Activated T-cell treated with anti-CD3 and anti-CD28 coated beads, Interleukin-2, amount 50 U/mL, for 72 hours (primary cell): ENCODE data around the gene SPTBN4. TPM values are rescaled to one million over a fixed set of nuclear protein-coding genes. Genes with fewer than 3 reads are reported as not detected.

Experiments
- ATAC-seq, 2 donors: fragments of 150-1000 bp; cut with Tn5 transposase; replicated peaks in 1 of 2; 2 replicates each; pipeline ENCODE4 v1.10.0; 2021; ENCODE audit warnings: moderate library complexity in 2 of 2, mild to moderate bottlenecking in 1 of 2
- DNase-seq, 2 donors: peaks; one replicate each; pipeline ENCODE4 v3.0.0; 2021 to 2022; ENCODE audit warnings: mixed read lengths in 1 of 2
- H3K27ac Mint-ChIP-seq: one replicate; pipeline ENCODE4 v1.8.0; 2022; ENCODE audit warnings: mild to moderate bottlenecking, moderate library complexity, mixed read lengths
- H3K27me3 Mint-ChIP-seq: one replicate; pipeline ENCODE4 v1.8.0; 2022; ENCODE audit warnings: low read depth, mixed read lengths
- H3K36me3 Mint-ChIP-seq, 2 donors: one replicate each; pipeline ENCODE4 v1.8.0; 2022; ENCODE audit warnings: mixed read lengths in 2 of 2, mild to moderate bottlenecking in 1 of 2; ENCODE audit not compliant: insufficient read depth in 2 of 2
- H3K4me1 Mint-ChIP-seq: one replicate; pipeline ENCODE4 v1.8.0; 2022; ENCODE audit warnings: low read depth, mixed read lengths
- H3K4me3 Mint-ChIP-seq, 2 donors: one replicate each; pipeline ENCODE4 v1.8.0; 2022; ENCODE audit warnings: mild to moderate bottlenecking in 2 of 2, mixed read lengths in 2 of 2, moderate library complexity in 2 of 2
- H3K9me3 Mint-ChIP-seq, 2 donors: one replicate each; pipeline ENCODE4 v1.8.0; 2022; ENCODE audit warnings: mixed read lengths in 2 of 2
- total RNA-seq, 2 donors: library from RNA; stranded (reverse); gene quantifications; one replicate each; pipeline ENCODE4 v1.2.3, GENCODE V29; 2022

Gene SPTBN4
- total RNA-seq, 2 donors from 2014 or later = 2.2 to 4.8 TPM

GRCh38 chr19:40578442-40578908 lies 111.7 kb downstream of the SPTBN4 start:
- no peaks in the 10 kb centered on the region for H3K9me3 Mint-ChIP-seq
- H3K27me3 Mint-ChIP-seq = no peaks in the 10 kb centered on the region
- ATAC-seq = no peak
- H3K4me3 Mint-ChIP-seq = peak overlapping the region; percentile 78 to 84
- H3K27ac Mint-ChIP-seq = peak overlapping the region; percentile 66
- H3K4me1 Mint-ChIP-seq = peaks cover 26% of the 10 kb centered on the region
- DNase-seq = no peak
- H3K36me3 Mint-ChIP-seq = peaks cover 5 to 14% of the 10 kb centered on the region in 2 donors

GRCh38 chr19:40580619-40581018 lies 113.8 kb downstream of the SPTBN4 start:
- ATAC-seq (no peak), DNase-seq (no peak)
- peaks cover 22% of the 10 kb centered on the region for H3K4me1 Mint-ChIP-seq
- no peaks in the 10 kb centered on the region for H3K9me3 Mint-ChIP-seq
- H3K4me3 Mint-ChIP-seq = no peak overlapping the region
- no peaks in the 10 kb centered on the region for H3K27me3 Mint-ChIP-seq
- H3K27ac Mint-ChIP-seq = no peak overlapping the region
- H3K36me3 Mint-ChIP-seq = peaks cover 5 to 15% of the 10 kb centered on the region in 2 donors

GRCh38 chr19:40581531-40581930 lies 114.7 kb downstream of the SPTBN4 start:
- H3K27me3 Mint-ChIP-seq = no peaks in the 10 kb centered on the region
- H3K36me3 Mint-ChIP-seq = peaks cover 7 to 19% of the 10 kb centered on the region in 2 donors
- no peak overlapping the region for H3K4me3 Mint-ChIP-seq
- no peak overlapping the region for H3K27ac Mint-ChIP-seq
- H3K9me3 Mint-ChIP-seq = no peaks in the 10 kb centered on the region
- DNase-seq (no peak), ATAC-seq (no peak)
- H3K4me1 Mint-ChIP-seq = peaks cover 25% of the 10 kb centered on the region

- no peaks in the 10 kb centered on the region for H3K27me3 Mint-ChIP-seq
- H3K27ac Mint-ChIP-seq = peak overlapping the region; percentile 5
- no peak for DNase-seq
- no peaks in the 10 kb centered on the region for H3K9me3 Mint-ChIP-seq
- peaks cover 7 to 19% of the 10 kb centered on the region in 2 donors for H3K36me3 Mint-ChIP-seq
- peaks cover 27% of the 10 kb centered on the region for H3K4me1 Mint-ChIP-seq
- no peak for ATAC-seq
- no peak overlapping the region for H3K4me3 Mint-ChIP-seq
These were observed 115.7 kb downstream of the SPTBN4 start for GRCh38 chr19:40582467-40582866.

GRCh38 chr19:40583283-40583682 lies 116.5 kb downstream of the SPTBN4 start:
- H3K4me3 Mint-ChIP-seq = no peak overlapping the region
- peaks cover 5 to 20% of the 10 kb centered on the region in 2 donors for H3K36me3 Mint-ChIP-seq
- no peak for ATAC-seq
- no peak overlapping the region for H3K27ac Mint-ChIP-seq
- H3K4me1 Mint-ChIP-seq = peaks cover 19% of the 10 kb centered on the region
- H3K27me3 Mint-ChIP-seq = no peaks in the 10 kb centered on the region
- DNase-seq = no peak
- H3K9me3 Mint-ChIP-seq = no peaks in the 10 kb centered on the region

- H3K36me3 Mint-ChIP-seq = peaks cover 5 to 20% of the 10 kb centered on the region in 2 donors
These were observed 117.2 kb downstream of the SPTBN4 start for GRCh38 chr19:40584007-40584406.

GRCh38 chr19:40585241-40585981 lies 118.6 kb downstream of the SPTBN4 start:
- Mint-ChIP-seq H3K27ac (no peak overlapping the region), H3K4me3 (no peak overlapping the region), H3K36me3 (peaks cover 5 to 19% of the 10 kb centered on the region in 2 donors), H3K27me3 (no peaks in the 10 kb centered on the region), H3K9me3 (no peaks in the 10 kb centered on the region), H3K4me1 (peaks cover 14% of the 10 kb centered on the region)
- ATAC-seq (no peak), DNase-seq (no peak)

More at GRCh38 chr19:40584007-40584406, 117.2 kb downstream of the SPTBN4 start:
- Mint-ChIP-seq H3K27ac (no peak overlapping the region), H3K4me1 (peaks cover 14% of the 10 kb centered on the region), H3K9me3 (no peaks in the 10 kb centered on the region), H3K4me3 (no peak overlapping the region), H3K27me3 (no peaks in the 10 kb centered on the region)
- DNase-seq (no peak), ATAC-seq (no peak)

- H3K27me3 Mint-ChIP-seq = no peaks in the 10 kb centered on the region
- no peak for DNase-seq
- peaks cover 14% of the 10 kb centered on the region for H3K4me1 Mint-ChIP-seq
- no peak for ATAC-seq
- H3K36me3 Mint-ChIP-seq = peaks cover 2 to 17% of the 10 kb centered on the region in 2 donors
- H3K4me3 Mint-ChIP-seq = no peak overlapping the region
- H3K27ac Mint-ChIP-seq = peak overlapping the region; percentile 27
- H3K9me3 Mint-ChIP-seq = no peaks in the 10 kb centered on the region
These were observed 119.2 kb downstream of the SPTBN4 start for GRCh38 chr19:40585982-40586422.

GRCh38 chr19:40586611-40587010 lies 119.8 kb downstream of the SPTBN4 start:
- Mint-ChIP-seq H3K4me1 (peaks cover 14% of the 10 kb centered on the region), H3K27ac (peak overlapping the region; percentile 54), H3K9me3 (no peaks in the 10 kb centered on the region), H3K27me3 (no peaks in the 10 kb centered on the region), H3K36me3 (peaks cover 2 to 14% of the 10 kb centered on the region in 2 donors), H3K4me3 (no peak overlapping the region)
- ATAC-seq (no peak), DNase-seq (no peak)

GRCh38 chr19:40588110-40588854 lies 121.5 kb downstream of the SPTBN4 start:
- H3K4me1 Mint-ChIP-seq = peaks cover 14% of the 10 kb centered on the region
- peaks cover 2 to 8% of the 10 kb centered on the region in 2 donors for H3K36me3 Mint-ChIP-seq
- DNase-seq (no peak), ATAC-seq (no peak)
- H3K27ac Mint-ChIP-seq = no peak overlapping the region
- H3K9me3 Mint-ChIP-seq = no peaks in the 10 kb centered on the region
- H3K4me3 Mint-ChIP-seq = no peak overlapping the region
- H3K27me3 Mint-ChIP-seq = no peaks in the 10 kb centered on the region

GRCh38 chr19:40588926-40589569 lies 122.2 kb downstream of the SPTBN4 start:
- H3K4me1 Mint-ChIP-seq = peaks cover 15% of the 10 kb centered on the region
- no peak overlapping the region for H3K27ac Mint-ChIP-seq
- ATAC-seq (no peak), DNase-seq (no peak)
- no peak overlapping the region for H3K4me3 Mint-ChIP-seq
- H3K9me3 Mint-ChIP-seq = no peaks in the 10 kb centered on the region
- H3K27me3 Mint-ChIP-seq = no peaks in the 10 kb centered on the region
- peaks cover 2 to 8% of the 10 kb centered on the region in 2 donors for H3K36me3 Mint-ChIP-seq

GRCh38 chr19:40589591-40590429 lies 123.0 kb downstream of the SPTBN4 start:
- ATAC-seq (no peak), DNase-seq (no peak)
- no peak overlapping the region for H3K4me3 Mint-ChIP-seq
- H3K27me3 Mint-ChIP-seq = no peaks in the 10 kb centered on the region
- H3K4me1 Mint-ChIP-seq = peaks cover 22% of the 10 kb centered on the region
- no peak overlapping the region for H3K27ac Mint-ChIP-seq
- no peaks in the 10 kb centered on the region for H3K9me3 Mint-ChIP-seq
- H3K36me3 Mint-ChIP-seq = peaks cover 2 to 8% of the 10 kb centered on the region in 2 donors
